ENCODE data around the gene ZMAT5.

The ZMAT5 gene

GRCh38 chr22:29753808-29754657 lies 12.8 kb downstream of the ZMAT5 start:
- DNase-seq (ENCODE audit: low spot score) = no peak

GRCh38 chr22:29751669-29752068 lies 15.1 kb downstream of the ZMAT5 start:
- DNase-seq (ENCODE audit: low spot score) = no peak

GRCh38 chr22:29750559-29751538 lies 16.0 kb downstream of the ZMAT5 start:
- DNase-seq (ENCODE audit: low spot score) = no peak

GRCh38 chr22:29750029-29750428 lies 16.8 kb downstream of the ZMAT5 start:
- DNase-seq (ENCODE audit: low spot score) = no peak

GRCh38 chr22:29748248-29748893 lies 18.4 kb downstream of the ZMAT5 start:
- DNase-seq (ENCODE audit: low spot score) = no peak

GRCh38 chr22:29747832-29748231 lies 19.0 kb downstream of the ZMAT5 start:
- DNase-seq (ENCODE audit: low spot score) = no peak

GRCh38 chr22:29744902-29745301 lies 21.9 kb downstream of the ZMAT5 start:
- no peak for DNase-seq (ENCODE audit: low spot score)

- DNase-seq (ENCODE audit: low spot score) = no peak
These were observed 24.5 kb downstream of the ZMAT5 start for GRCh38 chr22:29742326-29742725.

GRCh38 chr22:29741926-29742325 lies 24.9 kb downstream of the ZMAT5 start:
- no peak for DNase-seq (ENCODE audit: low spot score)

- no peak for DNase-seq (ENCODE audit: low spot score)
These were observed 26.6 kb downstream of the ZMAT5 start for GRCh38 chr22:29740216-29740615.

- DNase-seq (ENCODE audit: low spot score) = no peak
These were observed 27.4 kb downstream of the ZMAT5 start for GRCh38 chr22:29739346-29739875.

GRCh38 chr22:29738118-29738815 lies 28.5 kb downstream of the ZMAT5 start:
- no peak for DNase-seq (ENCODE audit: low spot score)

- DNase-seq (ENCODE audit: low spot score) = no peak
These were observed 29.3 kb downstream of the ZMAT5 start for GRCh38 chr22:29737251-29738117.

GRCh38 chr22:29735416-29735815 lies 31.4 kb downstream of the ZMAT5 start:
- DNase-seq (ENCODE audit: low spot score) = no peak

GRCh38 chr22:29734838-29735237 lies 32.0 kb downstream of the ZMAT5 start:
- no peak for DNase-seq (ENCODE audit: low spot score)

- DNase-seq (ENCODE audit: low spot score) = peak; percentile 46
These were observed 32.4 kb downstream of the ZMAT5 start for GRCh38 chr22:29734406-29734805.

- peak; percentile 90 for DNase-seq (ENCODE audit: low spot score)
These were observed 33.2 kb downstream of the ZMAT5 start for GRCh38 chr22:29733362-29734201.

GRCh38 chr22:29732883-29733282 lies 33.9 kb downstream of the ZMAT5 start:
- no peak for DNase-seq (ENCODE audit: low spot score)

- DNase-seq (ENCODE audit: low spot score) = no peak
These were observed 35.6 kb downstream of the ZMAT5 start for GRCh38 chr22:29731058-29731850.
